HG02885 (cell line): ENCODE data around the gene GNG14.
A peak's percentile ranks its signal among the peaks of the same experiment; 100 is the strongest.
"Not testable (repeated sequence)": the region's sequence is repeated elsewhere in the genome, so short reads cannot be mapped to it uniquely, and the experiment has no call there.

Experiments
- ATAC-seq: cut with Tn5 transposase; IDR thresholded peaks from one replicate; pipeline ENCODE4 v1.9.1; 2021; ENCODE audit warnings: mild to moderate bottlenecking; ENCODE audit not compliant: unreplicated experiment, poor library complexity

Gene GNG14

DNA sequence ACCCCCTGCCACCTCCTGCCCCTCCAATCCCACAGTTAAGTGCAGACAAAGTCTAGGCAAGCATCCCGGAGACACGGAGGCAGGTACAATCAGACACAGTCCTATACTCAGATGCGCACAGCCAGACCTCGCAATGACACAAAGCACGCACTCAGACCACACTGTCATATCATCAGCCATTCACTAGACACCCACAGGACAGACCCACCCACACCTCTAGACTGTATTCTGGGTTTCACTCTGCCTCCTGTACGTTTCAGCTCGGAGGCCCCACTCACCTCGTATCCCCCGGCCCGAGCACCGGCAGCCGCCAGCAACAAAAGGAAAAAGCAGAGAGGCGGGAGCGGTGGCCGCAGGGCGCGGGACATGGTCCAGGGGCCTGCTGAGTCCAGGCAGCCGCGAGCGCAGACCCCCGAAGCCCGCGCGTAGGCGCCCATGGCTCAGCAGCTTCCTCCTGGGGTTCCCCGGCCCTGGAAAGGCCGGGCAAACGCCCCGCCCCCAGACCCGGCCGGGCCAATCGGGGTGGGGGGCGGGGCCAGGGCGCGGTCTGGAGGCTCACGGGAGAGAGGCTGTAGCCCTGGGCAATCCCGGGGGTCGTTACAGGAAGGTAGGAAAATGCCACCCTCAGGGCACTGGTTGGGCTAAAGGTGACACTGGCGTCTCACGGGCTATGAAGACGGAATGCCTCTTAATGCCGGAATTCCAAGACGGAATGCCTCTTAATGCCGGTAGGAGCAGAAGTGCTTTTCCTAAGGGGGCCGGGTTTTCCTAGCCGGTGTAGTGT is 21.3 kb upstream of the GNG14 start, which contains the start of the genes MAN2B1 and WDR83:
Gene MAN2B1 (minus strand): TSS at position 478 of the 784 bp plus-strand sequence. CDS start 41 bp downstream, at position 437.
Gene WDR83 (plus strand): TSS at position 543 of the 784 bp plus-strand sequence. CDS start 2,984 bp downstream, outside the sequence.
- peak; percentile 70 for ATAC-seq

DNA sequence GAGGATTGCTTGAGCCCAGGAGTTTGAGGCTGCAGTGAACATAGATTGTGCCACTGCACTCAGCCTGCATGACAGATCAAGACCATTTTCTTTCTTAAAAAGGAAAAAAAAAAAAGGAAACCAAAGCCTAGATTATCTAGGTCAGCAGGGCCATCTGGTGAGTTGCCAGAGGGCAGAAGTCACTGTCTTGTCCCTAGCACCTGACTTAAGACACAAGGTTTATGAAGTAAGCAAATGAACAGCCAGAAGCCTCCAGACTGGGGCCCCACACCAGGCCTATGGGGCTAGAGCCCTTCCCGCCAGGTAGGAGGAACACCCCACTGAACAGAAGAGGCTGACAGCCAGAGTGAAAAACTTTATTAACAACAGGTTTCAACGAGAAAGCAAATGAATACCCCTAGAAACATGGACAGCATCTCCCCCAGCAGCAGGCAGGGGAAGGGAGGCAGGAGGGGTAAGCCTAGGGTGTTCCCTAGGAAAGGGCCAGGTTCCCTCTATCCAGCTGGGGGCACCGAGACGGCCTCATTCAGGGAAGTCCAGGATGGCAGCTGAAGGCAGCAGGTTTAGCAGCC is 20.0 kb upstream of the GNG14 start:
- no peak for ATAC-seq

DNA sequence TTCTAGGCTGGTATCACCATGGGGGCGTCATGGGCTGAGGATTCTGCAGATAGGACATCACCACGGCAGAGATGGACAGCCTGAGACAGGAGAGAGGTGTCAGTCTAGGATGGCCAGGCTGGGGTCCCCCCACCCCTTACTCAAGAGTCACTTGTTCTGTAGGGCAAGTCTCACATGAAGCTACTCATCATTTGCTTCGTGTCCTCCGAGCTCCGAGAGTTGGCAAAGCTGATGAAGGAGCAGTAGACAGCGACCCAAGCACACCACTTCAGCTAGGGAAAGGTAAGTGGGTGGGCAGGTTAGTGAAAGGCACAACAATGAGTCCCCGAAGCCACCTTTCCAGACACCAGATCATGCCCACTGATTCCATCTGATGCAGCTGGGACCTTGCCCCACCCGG is 19.5 kb upstream of the GNG14 start:
- no peak for ATAC-seq

DNA sequence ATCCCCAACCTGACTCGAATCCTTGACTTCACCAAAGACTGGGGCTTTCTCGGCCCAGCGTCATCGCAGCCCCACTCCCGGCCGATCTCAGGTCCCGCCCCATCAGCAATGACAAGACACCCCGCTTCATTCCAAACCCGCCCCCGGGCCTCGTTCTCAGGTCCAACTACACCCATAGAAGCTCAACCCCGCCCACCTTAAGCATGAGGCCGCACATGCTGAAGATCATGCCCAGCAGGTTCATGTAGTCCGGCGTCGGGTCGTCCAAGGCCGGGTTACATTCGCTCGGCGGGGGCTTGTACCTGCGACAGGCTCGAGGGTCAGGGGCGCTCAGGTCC is 18.9 kb upstream of the GNG14 start:
- peak; percentile 12 for ATAC-seq

DNA sequence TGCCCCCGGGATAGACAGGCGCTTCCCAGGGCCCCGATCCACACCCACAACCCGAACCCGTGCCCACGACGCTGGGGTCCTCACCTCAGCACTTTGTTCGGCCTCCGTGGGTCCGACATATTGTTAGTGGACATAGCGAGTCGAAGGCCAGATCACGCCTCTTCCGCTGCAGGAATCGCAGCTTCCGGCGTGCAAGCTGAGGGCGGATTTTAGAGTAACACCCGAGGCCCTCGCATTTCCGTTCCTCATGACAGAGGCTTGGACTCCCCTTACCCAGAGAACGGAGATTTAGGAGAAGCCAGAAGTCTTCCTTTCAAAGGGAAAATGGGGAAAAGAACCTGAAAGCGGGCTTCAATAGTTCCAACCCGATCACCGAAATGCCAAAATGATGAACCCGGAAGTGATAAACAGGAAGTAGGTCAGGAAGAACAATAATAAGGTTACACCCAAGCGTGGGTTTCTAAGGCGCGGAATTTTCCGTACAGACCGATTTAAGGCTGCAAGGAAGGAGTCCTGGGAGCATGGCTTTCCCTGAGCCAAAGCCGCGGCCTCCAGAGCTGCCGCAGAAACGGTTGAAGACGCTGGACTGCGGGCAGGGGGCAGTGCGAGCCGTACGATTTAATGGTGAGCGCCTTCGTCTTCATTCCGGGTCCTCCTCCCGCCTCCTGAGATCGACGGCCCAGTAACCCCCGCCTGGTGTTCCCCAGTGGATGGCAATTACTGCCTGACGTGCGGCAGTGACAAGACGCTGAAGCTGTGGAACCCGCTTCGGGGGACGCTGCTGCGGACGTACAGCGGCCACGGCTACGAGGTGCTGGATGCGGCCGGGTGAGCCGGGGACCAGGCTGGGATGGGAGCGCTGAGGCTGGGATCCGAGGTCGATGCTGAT is 18.3 kb upstream of the GNG14 start:
- ATAC-seq, result peak; percentile 38

DNA sequence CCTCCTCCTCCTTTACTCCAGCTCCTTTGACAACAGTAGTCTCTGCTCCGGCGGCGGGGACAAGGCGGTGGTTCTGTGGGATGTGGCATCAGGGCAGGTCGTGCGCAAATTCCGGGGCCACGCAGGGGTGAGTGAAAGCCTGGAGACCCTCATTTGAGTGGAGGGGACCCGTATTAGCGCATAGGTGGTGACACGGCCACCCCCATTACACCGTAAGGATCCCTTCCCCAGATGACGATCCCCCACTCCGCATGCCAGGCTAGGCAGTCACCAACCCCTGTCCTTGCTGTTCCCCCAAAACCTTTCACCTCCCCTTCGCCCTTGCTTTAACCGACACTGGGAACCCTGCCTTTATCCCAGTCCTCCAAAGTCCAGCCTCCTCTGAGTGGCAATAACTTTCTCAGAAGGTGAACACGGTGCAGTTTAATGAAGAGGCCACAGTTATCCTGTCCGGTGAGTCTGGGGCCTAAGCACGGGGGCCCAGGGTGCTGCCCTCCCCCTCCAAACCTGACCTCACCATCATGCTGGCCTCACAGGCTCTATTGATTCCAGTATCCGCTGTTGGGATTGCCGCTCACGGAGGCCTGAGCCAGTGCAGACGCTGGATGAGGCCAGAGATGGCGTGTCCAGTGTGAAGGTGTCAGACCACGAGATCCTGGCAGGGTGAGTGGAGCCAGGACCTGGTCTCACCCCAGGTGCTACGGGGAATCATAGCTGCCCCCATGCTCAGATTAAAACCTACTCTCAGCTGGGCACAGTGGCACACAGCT is 17.5 kb upstream of the GNG14 start:
- ATAC-seq, result no peak

DNA sequence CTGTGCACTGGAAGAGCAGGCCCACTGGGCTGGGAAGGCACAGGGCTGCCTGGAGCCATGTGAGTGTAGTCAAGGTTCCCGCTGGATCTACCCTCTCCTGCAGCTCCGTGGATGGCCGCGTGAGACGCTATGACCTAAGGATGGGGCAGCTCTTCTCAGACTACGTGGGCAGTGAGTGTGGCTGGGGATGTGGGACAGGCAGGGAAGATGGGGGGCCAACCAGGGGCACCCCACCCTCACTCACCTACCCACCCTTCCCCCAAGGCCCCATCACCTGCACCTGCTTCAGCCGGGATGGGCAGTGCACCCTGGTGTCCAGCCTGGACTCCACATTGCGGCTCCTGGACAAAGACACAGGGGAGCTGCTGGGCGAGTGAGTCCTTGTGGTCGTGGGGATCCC is 15.1 kb upstream of the GNG14 start:
- ATAC-seq, result no peak

DNA sequence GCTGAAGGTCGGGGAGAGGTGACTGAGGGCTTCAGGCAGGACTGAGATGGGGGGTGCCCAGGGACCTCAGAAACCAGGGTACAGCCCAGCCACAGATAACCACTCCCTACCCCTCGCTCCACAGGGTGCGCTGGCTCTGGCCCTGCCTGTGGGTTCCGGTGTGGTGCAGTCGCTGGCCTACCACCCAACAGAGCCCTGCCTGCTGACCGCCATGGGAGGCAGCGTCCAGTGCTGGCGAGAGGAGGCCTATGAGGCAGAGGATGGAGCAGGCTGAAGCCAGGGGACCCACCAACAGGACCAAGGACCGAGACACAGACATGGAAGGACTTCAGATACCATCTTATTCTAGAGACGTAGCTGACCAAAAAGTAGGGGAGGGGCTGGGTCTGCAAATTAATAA is 12.4 kb upstream of the GNG14 start:
- ATAC-seq, result no peak

DNA sequence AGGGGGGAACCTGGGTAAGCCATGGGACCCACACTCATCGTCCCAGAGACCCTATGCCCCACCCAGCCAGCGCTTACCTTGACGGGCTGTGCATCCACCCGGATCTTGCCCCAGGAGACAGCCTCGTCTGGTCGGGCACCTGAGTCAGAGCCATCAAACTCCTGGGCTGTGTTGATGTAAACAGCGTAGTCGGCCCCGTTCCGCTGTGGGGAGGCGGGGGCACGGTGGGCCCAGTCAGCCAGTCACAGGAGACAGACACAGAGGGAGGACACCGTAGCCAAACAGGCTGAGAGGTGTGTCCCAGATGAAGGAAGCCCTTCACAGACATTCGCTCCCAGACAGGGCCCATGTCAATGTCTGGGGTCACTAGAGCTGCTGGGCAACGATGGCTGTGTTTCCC is 11.9 kb upstream of the GNG14 start:
- ATAC-seq, result no peak

DNA sequence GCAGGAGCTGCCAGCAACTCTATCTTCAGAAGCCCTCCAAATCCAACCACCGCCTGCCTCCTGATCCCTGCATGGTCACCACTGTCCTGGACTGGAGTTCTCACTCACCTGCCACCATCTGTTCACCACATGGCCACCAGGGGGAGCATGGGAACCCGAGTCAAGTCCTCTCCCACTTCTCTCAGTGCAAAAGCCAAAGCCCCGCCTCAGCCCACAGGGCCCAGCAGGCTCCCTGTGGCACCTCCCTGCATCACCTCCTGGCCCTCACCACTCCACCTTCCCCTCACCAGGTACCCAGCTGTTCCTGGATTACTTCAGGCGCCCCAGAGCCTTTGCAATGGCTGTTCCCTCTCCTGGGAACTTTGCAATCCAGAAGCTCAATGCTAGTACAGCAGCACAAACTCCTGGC is 11.4 kb upstream of the GNG14 start:
- ATAC-seq, result no peak

DNA sequence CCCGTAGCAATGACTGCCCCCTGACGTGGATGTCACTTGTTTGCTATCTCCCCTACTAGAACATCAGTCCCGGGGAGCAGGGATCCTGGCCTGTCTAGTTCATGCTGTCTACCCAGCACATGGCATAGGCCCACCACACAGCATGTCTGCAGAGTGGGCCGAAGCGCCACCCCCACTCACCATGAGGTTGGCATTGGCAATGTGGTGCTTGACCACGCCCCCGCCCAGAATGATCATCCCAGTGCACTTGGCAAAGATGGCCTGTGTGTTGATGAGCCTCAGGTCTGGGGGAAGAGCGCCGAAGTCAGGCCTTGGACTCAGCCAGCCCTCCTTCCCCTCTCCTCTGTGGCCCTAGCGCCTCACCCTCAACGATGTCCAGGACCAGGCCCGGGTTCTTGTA is 10.9 kb upstream of the GNG14 start:
- ATAC-seq, result no peak

DNA sequence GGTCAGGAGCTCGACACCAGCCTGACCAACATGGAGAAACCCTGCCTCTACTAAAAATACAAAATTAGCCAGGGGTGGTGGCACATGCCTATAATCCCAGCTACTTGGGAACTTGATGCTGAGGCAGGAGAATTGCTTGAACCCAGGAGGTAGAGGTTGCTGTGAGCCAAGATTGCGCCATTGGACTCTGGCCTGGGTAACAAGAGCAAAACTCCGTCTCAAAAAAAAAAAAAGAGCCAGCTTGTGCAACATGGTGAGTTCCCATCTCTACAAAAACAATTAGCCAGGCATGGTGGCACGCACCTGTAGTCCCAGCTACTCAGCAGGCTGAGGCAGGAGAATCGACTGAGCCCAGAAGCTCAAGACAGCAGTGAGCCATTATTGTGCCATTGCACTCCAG is 9.8 kb upstream of the GNG14 start:
- ATAC-seq, result not testable (repeated sequence)

DNA sequence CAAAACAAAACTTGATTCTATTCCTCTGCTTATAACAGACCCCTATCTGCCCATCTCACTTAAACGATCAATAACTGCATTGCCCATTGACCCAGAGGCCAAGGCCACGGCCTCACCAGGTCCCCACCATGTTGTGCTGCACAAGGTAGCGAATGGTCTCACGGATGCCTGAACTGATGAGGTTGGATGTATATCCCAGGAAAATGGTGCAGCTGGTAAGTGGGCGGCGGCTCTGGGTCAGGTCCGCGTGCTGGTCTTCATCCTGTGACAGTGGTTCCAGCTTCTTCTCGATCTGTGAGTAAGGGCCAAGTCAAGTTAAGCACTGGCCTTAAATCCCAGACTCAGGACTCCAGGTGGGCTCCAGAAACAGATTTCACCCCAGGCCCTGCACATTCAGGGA is 7.8 kb upstream of the GNG14 start:
- ATAC-seq, result no peak

DNA sequence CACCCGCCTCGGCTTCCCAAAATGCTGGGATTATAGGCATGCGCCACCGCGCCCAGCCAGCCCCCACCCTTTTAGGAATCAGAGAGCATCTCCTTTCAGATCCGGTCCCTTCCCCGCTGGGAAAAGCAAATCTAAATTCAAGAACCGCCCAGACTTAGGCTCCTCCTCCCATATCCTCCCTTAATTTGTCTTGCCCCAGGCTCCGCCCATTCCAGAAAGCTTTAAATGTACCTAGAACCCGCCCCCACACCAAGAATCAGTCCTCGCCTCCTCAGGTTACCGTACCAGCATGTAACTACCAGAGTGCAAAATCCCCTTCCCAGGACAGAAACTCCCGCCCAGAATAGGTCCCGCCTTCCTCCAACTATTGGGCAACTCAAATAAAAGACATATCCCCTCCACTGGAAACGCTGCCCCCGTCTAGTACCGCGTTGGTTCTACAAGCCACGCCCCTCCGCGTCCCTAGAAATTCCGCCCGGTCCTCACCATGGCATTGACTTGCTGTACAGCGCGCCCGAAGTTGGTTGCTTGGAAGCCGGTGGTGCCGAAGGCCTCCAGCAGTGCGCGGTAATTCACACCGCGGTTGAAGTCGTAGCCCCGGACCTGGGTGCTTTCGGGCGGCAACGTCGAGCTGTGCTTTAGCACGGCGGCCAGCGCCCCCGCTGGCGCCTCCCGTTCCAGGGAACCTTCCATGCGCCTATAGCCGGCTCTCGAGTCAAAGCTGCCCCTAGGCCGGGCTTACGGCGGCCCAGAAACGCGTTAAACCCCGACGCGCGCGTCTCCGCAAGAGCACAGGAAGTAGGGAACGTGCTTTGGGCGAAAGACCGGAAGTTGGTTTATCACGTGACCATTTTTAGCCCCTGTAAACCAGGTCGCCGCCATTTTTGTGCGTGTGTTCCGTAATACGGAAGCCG is 6.5 kb upstream of the GNG14 start, which contains the start of gene DHPS:
Gene DHPS (minus strand): TSS at position 807 of the 914 bp plus-strand sequence. CDS start 114 bp downstream, at position 693.
- peak; percentile 83 for ATAC-seq

DNA sequence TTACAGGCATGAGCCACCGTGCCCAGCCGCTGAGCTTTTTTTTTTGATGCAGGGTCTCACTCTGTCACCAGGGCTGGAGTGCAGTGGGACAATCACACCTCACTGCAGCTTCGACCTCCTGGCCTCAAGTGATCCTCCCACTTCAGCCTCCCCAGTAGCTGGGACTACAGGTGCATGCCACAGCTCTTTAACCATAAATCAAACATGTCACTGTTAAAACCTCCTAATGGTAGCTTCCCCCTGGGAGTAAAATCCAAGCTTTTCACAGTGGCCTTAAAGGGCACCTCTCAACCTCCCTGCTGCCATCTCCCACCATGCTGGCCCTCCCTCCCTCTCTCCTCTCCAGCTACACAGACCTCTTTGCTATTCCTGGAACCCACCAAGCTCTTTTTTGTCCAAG is 2.0 kb upstream of the GNG14 start:
- no peak for ATAC-seq

DNA sequence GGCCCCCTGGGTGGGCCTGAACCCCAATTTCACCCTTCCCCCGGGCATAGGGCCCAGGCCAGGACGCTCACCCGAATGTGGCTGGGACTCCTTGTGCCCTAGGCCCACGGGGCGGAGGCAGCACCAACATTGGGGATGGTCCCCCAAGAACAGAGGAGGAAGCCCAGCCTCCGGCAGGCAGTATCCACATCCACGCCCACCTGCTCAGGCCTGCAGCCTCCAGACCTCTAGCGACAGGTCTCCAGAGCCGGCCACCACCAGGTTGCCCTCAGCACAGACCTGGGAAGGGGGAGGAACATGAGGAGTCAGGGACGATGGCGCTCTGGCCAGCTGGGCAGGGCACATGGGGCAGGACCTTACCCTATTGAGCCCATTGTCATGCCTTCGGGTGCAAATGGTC is 1.2 kb downstream of the GNG14 start:
- no peak for ATAC-seq

DNA sequence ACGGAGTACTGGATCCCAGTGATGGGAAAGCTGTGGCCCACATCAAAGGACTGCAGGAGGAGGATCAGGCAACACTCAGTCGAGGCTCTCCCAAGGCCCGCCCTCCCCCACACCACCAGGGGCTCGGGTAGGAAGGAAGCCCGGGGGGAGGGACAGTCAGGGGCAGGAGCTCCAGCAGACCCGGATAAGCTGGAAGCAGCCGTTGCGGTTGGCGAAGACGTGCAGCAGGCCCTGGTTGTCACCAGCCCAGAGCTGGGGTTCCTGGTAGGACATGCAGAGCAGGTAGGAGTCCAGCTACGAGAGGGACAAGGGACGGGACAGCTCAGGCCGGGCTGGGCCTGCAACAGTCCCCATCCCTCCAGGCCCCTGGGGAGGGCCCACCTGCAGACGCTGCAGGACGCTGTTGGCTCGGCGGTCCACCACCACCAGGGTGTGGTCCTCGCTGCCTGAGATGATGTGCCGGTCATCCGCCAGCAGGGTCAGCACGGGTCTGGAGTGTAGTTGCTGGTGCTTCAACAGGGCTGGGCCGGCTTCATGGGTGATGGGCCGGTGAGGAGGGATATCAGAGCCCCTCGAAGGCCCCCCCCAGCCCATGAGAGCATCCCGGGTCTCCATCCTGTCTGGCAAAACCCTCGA is 1.9 kb downstream of the GNG14 start:
- no peak for ATAC-seq

DNA sequence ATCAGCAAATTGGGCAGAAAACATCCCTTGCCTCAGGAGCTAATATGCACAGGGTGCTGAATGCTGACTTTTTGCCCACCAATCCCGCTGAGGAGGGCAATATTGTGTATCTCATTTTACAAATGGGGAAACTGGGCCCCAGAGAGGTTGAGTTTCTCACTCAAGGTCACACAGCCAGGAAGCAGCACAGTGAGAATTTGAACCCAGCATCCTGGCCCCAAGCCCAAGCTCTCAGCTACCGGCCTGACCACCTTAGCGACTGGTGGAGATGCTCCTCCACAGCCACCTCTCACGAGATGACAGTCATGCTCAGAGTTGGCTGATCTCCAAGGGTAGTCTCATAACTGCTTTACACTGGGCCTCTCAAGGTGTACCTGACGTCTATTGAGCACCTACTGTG is 5.2 kb downstream of the GNG14 start:
- no peak for ATAC-seq

DNA sequence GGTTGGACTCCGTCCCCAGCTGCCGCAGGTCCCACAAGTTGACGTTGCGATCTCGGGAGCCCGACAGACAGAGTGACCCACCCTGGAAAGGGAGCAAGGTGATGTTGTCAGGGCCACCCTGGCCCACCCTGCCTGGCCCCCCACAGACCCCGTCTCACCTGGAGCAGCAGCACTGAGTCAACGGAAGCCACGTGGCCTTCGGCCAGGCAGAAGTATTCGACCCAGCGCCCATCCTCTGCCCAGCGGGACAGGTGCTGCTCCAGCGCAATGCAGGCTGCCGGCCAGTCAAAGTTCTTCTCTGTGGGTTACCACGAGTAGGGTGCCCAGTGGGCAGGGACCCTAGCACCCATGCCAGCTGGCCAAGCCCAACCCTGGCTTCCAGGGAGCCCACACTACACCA is 6.8 kb downstream of the GNG14 start:
- no peak for ATAC-seq
